Stimulated activated CD8-positive, alpha-beta memory T cell treated with anti-CD3 and anti-CD28 coated beads, Interleukin-7, amount 100 ng/mL, for 48 hours (primary cell): ENCODE data around the gene GLIS2.

Experiments used
- DNase-seq, 2 donors: peaks; one replicate each; pipeline ENCODE4 v3.0.0-alpha.2; 2020; ENCODE audit warnings: low read depth in 1 of 2; ENCODE audit errors: extremely low read depth in 1 of 2

The GLIS2 gene

DNA sequence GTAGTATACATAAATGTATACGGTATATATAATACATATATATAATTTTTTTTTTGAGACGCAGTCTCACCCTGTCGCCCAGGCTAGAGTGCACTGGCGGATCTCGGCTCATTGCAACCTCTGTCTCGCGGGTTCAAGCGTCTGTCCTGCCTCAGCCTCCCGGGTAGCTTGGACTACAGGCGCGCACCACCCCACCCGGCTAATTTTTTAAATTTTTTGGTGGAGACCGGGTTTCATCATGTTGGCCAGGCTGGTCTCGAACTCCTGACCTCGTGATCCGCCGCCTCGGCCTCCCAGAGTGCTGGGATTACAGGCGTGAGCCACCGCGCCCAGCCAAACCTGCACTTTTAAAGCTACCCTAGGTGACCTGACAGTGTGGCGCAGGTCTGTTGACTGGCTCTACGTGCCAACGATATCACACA lies 34.5 kb downstream of the GLIS2 start:
- DNase-seq: no peak

DNA sequence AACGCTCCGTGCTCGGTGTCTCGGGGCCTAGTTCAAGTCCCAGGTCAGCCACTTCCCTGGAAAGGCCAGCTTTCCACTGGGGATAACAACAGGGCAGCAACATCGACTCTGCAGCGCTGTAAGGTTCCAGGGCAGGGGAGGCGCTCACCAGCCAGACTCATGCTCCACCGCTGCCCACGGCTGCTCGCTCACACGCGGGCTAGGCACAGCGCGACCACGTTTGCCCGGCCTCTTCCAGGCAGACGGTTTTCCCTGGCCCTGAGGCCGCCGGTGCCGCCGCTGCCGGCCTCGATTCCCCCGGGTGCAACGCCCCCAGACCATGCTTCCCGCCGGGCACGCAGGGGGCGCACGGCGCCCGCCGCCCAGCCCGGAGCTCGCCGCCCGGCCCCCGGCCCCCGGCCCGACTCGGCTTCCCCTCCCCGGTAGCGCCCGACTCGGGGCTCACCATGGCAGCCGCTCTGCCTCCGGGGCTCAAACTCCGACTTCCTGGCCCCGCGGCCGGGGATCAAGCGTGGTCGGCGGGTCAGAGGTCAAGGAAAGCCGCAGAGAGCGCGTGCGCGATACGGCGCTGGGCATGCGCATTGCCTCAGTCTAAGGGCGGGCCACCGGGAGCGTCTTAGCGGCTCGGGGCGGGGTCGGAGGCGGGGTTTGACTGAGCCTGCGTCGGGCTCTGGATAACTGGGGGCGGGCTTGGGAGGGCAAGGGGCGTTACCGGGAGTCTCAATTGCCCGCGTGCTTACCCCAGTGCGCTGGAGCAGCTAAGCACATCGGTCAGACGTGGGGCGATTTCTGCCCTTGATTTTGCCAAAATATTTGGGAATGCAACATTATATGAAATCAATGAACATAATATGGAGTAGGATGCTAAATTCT lies 35.2 kb downstream of the GLIS2 start, which contains the start of gene PAM16:
TSS of gene PAM16 (minus strand) at position 535 of the 873 bp plus-strand sequence. CDS start at position 448, 87 bp downstream.
- DNase-seq: peak; percentile 97 to 98

DNA sequence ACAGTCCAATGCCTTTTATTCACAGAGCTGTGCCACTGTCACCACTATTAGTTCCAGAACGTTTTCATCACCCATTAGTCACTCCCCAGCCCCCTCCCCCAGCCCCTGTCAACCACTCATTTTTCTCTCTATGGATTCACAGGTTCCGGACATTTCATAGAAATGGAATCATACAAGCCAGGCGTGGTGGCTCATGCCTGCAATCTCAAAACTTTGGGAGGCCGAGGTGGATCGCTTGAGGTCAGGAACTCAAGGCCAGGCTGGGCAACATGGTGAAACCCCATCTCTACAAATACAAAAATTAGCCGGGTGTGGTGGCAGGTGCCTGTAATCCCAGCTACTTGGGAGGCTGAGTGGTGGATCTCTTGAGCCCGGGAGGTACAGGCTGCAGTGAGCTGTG lies 36.0 kb downstream of the GLIS2 start:
- DNase-seq: no peak

- DNase-seq: no peak
Measured at GRCh38 chr16:4352843-4353242, 37.0 kb downstream of the GLIS2 start.

- no peak for DNase-seq
Measured at GRCh38 chr16:4353675-4354074, 37.8 kb downstream of the GLIS2 start.

DNA sequence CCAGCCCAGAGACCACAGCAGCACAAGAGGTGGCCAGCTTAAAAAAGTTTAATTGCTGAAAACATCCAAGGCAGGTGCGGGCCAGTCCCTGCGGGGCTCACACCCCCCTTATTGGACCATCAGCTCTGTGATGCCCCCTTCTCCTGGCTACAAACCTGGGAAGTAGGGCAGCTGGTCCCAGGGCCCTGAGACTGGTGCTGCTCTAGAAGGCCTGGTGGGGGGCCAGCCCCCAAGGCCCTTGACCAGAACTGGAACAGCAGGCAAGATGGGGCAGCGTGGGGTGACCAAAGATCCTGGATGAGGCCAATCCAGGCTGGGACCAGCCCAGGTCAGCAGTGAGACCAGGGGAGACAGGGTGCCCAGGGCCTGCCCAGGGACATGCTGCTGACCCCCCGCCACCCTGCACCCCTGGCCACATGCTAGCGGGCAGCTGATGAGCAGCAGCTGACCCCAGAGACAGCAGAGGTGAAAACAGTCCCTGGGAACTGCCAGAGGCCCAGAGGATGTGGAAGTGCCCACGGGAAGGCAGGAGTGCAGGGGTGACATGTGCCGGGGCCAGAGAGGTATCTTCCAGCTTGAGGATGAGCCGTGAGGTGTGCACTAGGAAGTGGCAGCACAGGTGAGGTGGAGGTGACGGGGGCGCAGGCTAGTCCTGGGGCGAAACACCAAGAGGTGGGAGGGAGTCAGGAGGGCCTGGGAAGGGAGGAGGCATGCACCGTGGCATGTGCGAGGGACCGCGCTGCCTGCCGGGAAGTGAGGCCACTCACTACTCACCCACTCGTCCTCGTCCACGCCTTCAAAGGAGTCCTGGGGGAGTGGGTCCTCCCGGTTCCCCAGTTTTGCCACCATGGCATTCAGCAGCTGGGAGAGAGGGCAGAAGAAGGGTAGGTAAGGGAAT lies 38.9 kb downstream of the GLIS2 start:
- no peak for DNase-seq

- no peak for DNase-seq
Measured at GRCh38 chr16:4356820-4357219, 41.0 kb downstream of the GLIS2 start.

DNA sequence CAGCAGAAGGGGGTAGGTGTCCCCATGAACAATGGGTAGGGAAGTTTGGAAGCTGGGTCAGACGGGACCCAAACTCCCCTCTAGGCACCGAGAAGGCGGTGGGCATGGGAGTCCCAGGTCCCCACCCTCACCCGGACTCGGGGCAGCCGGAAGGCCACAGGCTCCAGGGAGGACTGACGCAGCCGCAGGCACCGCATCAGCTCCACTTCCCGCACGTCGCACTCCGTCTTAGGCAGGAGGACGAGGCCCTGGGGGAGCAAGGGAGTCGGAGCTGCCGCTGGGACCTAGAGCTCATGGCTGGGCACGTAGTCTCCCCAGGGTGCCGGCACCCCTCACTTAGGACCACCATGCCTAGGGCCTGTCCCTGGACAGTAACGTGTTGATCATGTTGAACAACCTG lies 42.4 kb downstream of the GLIS2 start:
- DNase-seq: no peak

DNA sequence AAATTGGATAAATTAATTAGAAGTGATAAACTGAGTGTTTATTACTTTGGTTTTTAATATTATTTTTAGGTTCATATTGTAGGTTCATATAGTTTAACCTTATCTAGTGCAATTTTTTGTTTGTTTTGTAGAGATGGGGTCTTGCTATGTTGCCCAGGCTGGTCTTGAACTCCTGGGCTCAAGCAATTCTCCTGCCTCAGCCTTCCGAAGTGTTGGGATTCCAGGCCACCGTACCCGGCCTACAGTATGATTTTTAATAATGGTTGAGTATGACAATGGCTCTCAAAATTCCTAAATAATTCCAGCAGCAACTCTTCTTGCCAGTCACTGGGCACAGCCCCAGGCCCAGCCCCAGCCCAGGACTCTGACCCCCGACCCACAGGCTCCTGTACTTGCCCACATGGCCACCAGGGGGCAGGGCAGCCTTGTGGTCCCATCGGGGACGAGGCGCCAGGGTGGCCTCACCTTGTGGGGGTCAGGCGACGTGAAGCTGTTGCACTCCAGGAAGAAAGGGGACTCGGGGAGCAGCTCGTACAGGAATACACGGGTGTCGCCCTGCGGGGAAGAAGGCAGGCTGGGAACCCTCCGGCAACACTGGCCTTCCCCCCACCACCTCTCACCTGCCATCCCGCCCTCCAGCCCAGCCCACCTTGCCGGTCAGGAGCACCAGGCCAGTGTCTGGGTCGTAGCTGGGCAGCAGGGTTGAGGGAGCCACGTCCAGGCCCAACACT lies 43.1 kb downstream of the GLIS2 start:
- DNase-seq: peak; percentile 23 to 36

DNA sequence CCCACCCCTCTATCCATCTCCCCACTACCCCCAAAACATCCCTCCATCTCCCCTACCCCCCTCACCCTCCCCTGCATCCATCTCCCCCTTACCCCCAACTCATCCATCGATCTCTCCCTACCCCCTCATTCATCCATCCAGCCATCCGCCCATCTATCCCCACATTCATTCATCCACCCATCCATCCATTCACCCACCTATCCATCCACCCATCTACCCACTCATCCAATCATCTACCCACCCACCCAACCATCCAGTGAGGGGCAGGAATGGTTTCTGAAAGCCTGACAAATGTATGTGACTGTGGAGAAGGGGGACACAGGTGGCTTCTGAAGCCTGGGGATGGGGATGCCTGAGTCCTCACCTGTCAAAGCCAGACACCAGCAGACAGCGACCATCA lies 44.0 kb downstream of the GLIS2 start:
- no peak for DNase-seq

GRCh38 chr16:4360538-4361021 lies 44.7 kb downstream of the GLIS2 start:
- no peak for DNase-seq

DNA sequence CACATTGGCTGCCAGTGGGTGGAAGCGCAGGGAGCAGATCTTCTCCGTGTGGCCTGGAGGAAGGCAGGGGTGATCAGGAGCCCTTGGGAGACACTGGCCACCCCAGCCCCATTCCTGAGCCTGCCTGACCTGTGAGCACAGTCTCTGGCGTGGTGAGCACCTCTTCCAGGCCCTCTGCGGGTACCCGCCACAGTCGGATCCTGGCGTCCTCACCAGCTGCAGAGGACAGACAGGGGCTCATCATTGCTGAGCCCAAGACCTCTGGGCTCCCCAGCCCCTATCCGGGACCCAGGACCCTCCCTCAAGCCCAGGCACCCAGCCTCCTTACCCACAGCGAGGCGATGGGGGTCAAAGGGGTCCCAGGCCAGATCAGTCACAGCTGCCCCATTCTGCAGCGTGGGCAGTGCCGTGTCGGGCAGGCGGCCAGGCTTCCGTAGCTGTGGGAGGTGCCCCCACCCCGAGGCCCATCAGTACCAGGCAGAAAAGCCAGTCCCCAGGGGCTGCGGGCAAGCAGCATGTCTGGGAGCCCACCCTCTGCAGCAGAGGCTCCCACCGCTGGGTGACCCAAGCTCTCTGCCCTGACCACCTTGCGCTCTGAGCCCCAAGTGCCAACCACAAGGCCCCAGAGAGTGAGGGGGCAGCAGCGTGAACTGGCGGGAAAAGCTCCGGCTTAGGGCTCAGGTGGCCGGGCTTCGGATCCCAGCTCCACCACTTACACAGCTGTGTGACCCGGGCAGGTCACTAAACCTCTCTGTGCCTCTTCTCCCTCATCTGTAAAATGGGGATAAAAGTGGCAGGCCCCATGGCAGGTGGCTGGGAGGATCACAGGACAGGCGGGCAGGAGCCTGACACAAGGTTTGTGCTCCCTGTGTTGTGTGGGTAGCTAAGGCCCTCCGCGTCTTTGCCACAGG lies 45.4 kb downstream of the GLIS2 start:
- no peak for DNase-seq

GRCh38 chr16:4361944-4362311 lies 46.1 kb downstream of the GLIS2 start:
- DNase-seq: no peak

GRCh38 chr16:4362476-4363135 lies 46.7 kb downstream of the GLIS2 start:
- no peak for DNase-seq

DNA sequence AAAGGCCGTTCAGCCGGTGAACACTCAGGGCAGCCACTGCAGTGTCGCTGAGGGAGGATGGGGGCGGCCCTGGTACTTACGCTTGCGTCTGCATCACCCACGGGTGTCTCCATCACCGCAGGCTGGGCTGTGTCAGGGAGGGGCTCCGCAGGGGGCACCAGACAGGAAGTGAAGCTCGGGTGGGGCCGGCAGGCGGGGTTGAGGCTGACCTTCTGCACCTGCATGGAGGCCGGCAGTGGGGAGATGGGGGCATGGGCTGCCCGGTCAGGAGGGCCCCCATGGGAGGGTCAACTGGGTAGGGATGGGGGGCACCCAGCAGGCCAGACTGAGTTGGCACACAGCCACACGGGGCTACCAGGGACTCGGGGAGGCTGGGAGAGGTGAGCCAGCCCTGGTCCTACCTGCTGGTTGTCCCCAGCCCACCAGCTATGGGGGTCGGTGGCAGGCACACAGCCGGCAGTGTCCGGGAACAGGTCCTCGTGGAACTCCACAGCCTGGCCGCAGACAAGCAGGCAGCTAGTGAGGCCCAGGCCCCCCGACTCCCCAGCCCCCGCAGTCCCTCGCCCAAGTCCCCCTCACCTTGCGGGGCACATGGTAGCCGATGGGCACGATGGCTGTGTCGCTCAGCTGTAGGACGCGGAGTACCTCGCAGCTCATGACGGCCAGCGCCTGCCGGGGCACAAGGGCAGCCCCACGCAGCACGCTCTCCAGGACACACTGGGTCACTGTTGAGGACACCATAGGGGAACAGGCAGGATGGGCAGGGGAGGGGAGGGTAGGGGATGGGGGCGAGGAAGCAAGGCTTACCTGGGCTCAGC lies 48.5 kb downstream of the GLIS2 start:
- no peak for DNase-seq

DNA sequence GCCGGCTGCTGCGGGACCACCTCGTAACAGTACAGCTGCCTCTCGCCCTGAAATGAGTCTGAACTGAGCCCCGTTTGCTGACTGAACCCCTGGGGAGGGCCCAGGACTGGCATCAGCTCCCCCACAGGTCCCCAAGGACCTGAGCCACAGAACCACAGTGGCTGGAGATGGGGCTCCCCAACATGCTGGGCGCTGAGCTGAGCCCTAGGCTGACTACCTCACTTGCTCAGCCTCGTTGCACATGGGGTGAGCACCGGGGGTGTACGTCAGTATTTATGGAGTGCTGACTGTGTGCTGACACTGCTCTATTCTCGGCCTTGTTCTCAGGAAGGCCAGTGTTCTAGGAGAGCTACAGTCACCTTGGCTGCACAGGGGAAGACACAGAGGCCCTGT lies 49.1 kb downstream of the GLIS2 start:
- DNase-seq: no peak

GRCh38 chr16:4365615-4366014 lies 49.7 kb downstream of the GLIS2 start:
- DNase-seq: no peak

GRCh38 chr16:4366016-4366415 lies 50.1 kb downstream of the GLIS2 start:
- no peak for DNase-seq
